Breast epithelium (tissue), 4 donors: ENCODE results near the gene HS3ST3A1. TPM values are rescaled to one million over a fixed set of nuclear protein-coding genes. Genes with fewer than 3 reads are reported as not detected.
"Not testable (repeated sequence)": the region's sequence is repeated elsewhere in the genome, so short reads cannot be mapped to it uniquely, and the experiment has no call there.

ENCODE experiments used
- DNase-seq, 2 donors: peaks; one replicate each; pipeline ENCODE4 v3.0.0-alpha.2; 2019; ENCODE audit warnings: low spot score in 2 of 2
- H3K27ac ChIP-seq, 2 donors: fragments of 200-600 bp; sonication (generic) in 1 of 2; one replicate each; pipeline ENCODE4 v1.5.1; 2016 to 2019; ENCODE audit warnings: mild to moderate bottlenecking in 1 of 2
- H3K27me3 ChIP-seq, 2 donors: fragments of 200-600 bp; sonication (generic) in 1 of 2; one replicate each; pipeline versions ENCODE4 v1.5.1 to v1.6.0; 2017 to 2019; ENCODE audit warnings: control low read depth in 1 of 2, mild to moderate bottlenecking in 1 of 2
- H3K36me3 ChIP-seq: fragments of 200-600 bp; one replicate; pipeline ENCODE4 v1.5.1; 2019
- H3K4me1 ChIP-seq, 2 donors: fragments of 200-600 bp; sonication (generic); one replicate each; pipeline ENCODE4 v1.5.1; 2016 to 2019; ENCODE audit warnings: control low read depth in 1 of 2
- H3K4me3 ChIP-seq, 3 donors: fragments of 200-600 bp; sonication (generic); 1 replicate in 2 of 3; 2 replicates in 1 of 3; pipeline ENCODE4 v1.5.1; 2016 to 2019; ENCODE audit warnings: mild to moderate bottlenecking in 3 of 3, moderate library complexity in 2 of 3
- H3K9me3 ChIP-seq, 2 donors: fragments of 200-600 bp; sonication (generic) in 1 of 2; one replicate each; pipeline ENCODE4 v1.5.1; 2016 to 2019; ENCODE audit warnings: control low read depth in 1 of 2
- CTCF ChIP-seq, 3 donors: fragments of 450-650 bp; IDR thresholded peaks; one replicate each; pipeline ENCODE4 v1.5.1; 2016 to 2017; ENCODE audit warnings: antibody characterized with exemption in 3 of 3, mild to moderate bottlenecking in 3 of 3, moderate library complexity in 3 of 3
- POLR2A ChIP-seq: fragments of 450-650 bp; IDR thresholded peaks from one replicate; pipeline ENCODE4 v1.6.1; 2016; ENCODE audit warnings: antibody characterized with exemption, mild to moderate bottlenecking, moderate library complexity
- POLR2AphosphoS5 ChIP-seq, 3 donors: sonication (generic); formaldehyde crosslinking; IDR thresholded peaks; one replicate each; pipeline ENCODE4 v1.6.1; 2017; ENCODE audit warnings: antibody characterized with exemption in 3 of 3
- intact Hi-C: fragments of 100-400 bp; cut with DNase I; formaldehyde crosslinking; loops from one replicate; pipeline ENCODE4 v1.15.1; 2023; ENCODE audit warnings: low total_unique reads
- total RNA-seq, 3 donors: library from RNA; depleted of rRNA; stranded (reverse); fragments of >200 nt; gene quantifications; one replicate each; pipeline ENCODE4 v1.1.0, GENCODE V29; 2016

HS3ST3A1 gene
- total RNA-seq, 3 donors from 2014 or later, result 0.66 to 1.4 (median 1.0) TPM

- intact Hi-C loops, result no loop called here
- H3K36me3 ChIP-seq, result no peaks in the 10 kb centered on the region
These were observed 103.5 kb downstream of the HS3ST3A1 start for GRCh38 chr17:13498184-13498583.

GRCh38 chr17:13496553-13497056 lies 105.1 kb downstream of the HS3ST3A1 start:
- H3K4me1 ChIP-seq, DNase-seq, intact Hi-C loops, H3K9me3 ChIP-seq, H3K27ac ChIP-seq, H3K4me3 ChIP-seq, H3K27me3 ChIP-seq, H3K36me3 ChIP-seq: not testable (repeated sequence)

More at GRCh38 chr17:13498184-13498583, 103.5 kb downstream of the HS3ST3A1 start:
- no peak overlapping the region for H3K27ac ChIP-seq
- H3K9me3 ChIP-seq, result no peaks in the 10 kb centered on the region
- no peak for DNase-seq
- TF ChIP-seq CTCF (IDR thresholded peaks at IDR 0.05), result no peak
- TF ChIP-seq POLR2A, result no peak
- no peak for TF ChIP-seq POLR2AphosphoS5 (IDR thresholded peaks at IDR 0.05)
- no peaks in the 10 kb centered on the region for H3K27me3 ChIP-seq
- H3K4me3 ChIP-seq, result no peak overlapping the region
- no peaks in the 10 kb centered on the region for H3K4me1 ChIP-seq

- H3K27me3 ChIP-seq, result no peaks in the 10 kb centered on the region
- TF ChIP-seq POLR2A (no peak), CTCF (IDR thresholded peaks at IDR 0.05) (no peak), POLR2AphosphoS5 (IDR thresholded peaks at IDR 0.05) (no peak)
- no peak for DNase-seq
- no peak overlapping the region for H3K4me3 ChIP-seq
- no peaks in the 10 kb centered on the region for H3K4me1 ChIP-seq
- H3K36me3 ChIP-seq, result no peaks in the 10 kb centered on the region
- no peaks in the 10 kb centered on the region for H3K9me3 ChIP-seq
- H3K27ac ChIP-seq, result no peak overlapping the region
- intact Hi-C loops, result no loop called here
These were observed 106.3 kb downstream of the HS3ST3A1 start for GRCh38 chr17:13495423-13495822.

GRCh38 chr17:13492737-13493122 lies 109.0 kb downstream of the HS3ST3A1 start:
- no peaks in the 10 kb centered on the region for H3K9me3 ChIP-seq
- no peaks in the 10 kb centered on the region for H3K27me3 ChIP-seq
- no peaks in the 10 kb centered on the region for H3K4me1 ChIP-seq
- no peaks in the 10 kb centered on the region for H3K36me3 ChIP-seq
- intact Hi-C loops, result loop anchor here (5.0 kb wide), 1 partner anchor 705 kb away; the partner anchor contains the start of gene ARHGAP44
- H3K4me3 ChIP-seq, result no peak overlapping the region
- H3K27ac ChIP-seq, result no peak overlapping the region
- no peak for DNase-seq
- TF ChIP-seq POLR2AphosphoS5 (IDR thresholded peaks at IDR 0.05) (no peak), CTCF (IDR thresholded peaks at IDR 0.05) (no peak), POLR2A (no peak)

- Histone ChIP-seq H3K4me3 (no peak overlapping the region), H3K4me1 (no peaks in the 10 kb centered on the region), H3K36me3 (no peaks in the 10 kb centered on the region), H3K9me3 (no peaks in the 10 kb centered on the region), H3K27me3 (no peaks in the 10 kb centered on the region), H3K27ac (no peak overlapping the region)
- no peak for DNase-seq
- intact Hi-C loops, result loop anchor here (5.0 kb wide), 1 partner anchor 705 kb away; the partner anchor contains the start of gene ARHGAP44
- TF ChIP-seq CTCF (IDR thresholded peaks at IDR 0.05) (no peak), POLR2A (no peak), POLR2AphosphoS5 (IDR thresholded peaks at IDR 0.05) (no peak)
These were observed 109.6 kb downstream of the HS3ST3A1 start for GRCh38 chr17:13491916-13492736.
